HG03565 (cell line): ENCODE results near the gene SCML2.
"Not testable (repeated sequence)": the region's sequence is repeated elsewhere in the genome, so short reads cannot be mapped to it uniquely, and the experiment has no call there.

ENCODE experiments used
- ATAC-seq: cut with Tn5 transposase; IDR thresholded peaks from one replicate; pipeline ENCODE4 v1.9.1; 2021; ENCODE audit warnings: mild to moderate bottlenecking, moderate library complexity; ENCODE audit not compliant: unreplicated experiment

SCML2 gene

DNA sequence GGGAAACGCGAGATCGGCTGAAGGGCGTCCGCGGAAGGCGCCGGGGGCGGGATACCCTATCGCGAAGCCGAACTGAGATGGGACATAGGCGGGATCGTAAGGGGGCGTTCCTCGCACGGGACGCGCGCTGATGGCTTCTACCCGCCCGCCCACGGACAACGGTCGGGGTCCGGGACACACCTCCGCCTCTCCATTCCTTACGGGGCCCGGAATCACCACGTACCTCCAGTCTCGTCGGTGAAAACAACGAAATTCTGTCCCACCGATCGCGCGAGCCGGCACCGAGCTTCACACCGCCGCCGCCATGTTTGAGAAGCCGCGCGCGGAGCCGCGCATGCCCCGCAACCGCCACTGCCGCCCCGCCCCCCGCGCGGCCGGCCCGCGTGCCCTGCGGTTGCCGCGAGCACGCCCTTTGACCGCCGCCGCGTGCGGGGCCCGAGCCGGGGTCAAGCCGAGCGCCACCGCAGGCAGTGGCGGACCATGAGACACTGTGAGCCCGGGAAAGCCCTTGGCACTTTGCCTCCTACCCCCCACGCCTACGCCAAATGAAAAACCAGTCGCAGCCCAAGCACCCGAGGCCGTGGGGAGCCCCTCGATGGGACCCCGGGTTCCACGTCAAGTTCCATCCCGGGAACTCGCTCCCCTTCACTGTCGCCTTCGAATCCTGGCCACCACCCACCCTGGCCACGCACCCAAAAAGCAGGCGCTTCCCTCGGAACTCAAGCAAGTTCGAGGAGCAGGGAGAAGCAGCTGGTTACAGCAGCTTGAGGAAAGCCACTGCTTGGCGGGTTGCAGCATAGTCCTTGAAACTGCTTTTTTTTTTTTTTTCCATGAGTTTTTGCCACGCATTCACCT, at the start of gene SCML2:
TSS of gene SCML2 (minus strand) at position 320 of the 855 bp plus-strand sequence. CDS start 20,617 bp downstream, outside the sequence.
- ATAC-seq, result no peak

DNA sequence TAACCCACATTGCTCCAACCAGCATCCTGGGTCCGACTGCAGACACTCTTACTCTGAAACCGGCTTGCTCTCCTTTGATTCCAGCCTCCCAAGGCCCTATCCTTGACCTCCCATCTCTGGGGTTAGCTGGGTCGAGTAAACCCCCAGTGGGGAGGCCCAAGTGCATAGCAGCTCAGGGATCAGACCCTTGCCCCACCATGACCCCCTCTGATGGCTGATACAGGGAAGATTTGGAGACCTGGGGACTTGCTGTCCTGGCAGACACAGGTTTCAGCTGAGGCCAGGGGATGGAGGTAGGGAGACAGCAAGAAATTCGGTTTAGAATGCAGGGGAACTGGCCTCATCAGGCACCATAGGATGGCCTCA, 47.3 kb upstream of the SCML2 start:
- no peak for ATAC-seq

DNA sequence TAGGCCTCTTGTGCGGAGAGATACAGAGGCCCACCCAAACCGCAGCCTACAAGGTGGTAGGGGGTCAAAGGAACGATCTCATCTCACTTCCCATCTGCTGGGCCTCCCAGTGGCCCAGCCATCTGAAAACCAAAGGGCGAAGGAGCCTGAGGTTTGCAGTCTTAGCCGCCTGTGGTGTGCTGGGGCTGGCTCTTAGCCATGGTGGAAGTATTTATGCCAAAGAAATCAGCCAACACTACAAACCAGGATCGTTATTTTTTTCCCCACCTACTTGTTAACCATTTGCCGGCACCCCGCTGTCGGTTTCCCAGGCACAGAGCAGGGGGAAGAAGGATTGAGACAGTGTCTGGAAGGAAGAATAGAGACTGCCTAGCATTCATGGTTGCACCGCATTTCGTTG, 40.0 kb upstream of the SCML2 start:
- ATAC-seq, result no peak

DNA sequence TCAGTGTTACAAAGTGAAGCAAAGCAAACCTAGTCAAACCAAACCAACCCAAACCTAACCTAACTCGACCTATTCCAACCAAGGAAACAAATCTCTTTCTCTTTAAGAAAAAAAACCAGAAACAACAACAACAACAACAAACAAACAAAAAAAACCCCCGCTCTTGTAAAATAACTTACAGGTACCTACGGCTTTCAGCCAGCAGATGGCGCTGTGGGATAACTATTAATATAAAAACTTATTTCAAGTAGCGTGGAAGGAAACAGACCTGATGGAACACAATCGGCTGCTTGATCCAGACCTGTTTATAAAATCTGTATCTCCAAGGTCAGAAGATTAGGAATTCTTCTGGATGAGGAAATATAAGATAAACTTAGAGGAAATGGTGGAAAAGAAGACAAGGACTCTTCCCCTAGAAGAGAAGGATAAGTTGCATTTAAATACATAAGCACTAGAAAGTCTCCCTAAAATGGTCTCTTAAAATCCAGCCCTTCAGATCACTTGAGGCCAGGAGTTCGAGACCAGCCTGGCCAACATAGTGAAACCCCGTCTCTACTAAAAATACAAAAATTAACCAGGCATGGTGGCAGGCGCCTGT, 36.6 kb upstream of the SCML2 start:
- ATAC-seq, result no peak

DNA sequence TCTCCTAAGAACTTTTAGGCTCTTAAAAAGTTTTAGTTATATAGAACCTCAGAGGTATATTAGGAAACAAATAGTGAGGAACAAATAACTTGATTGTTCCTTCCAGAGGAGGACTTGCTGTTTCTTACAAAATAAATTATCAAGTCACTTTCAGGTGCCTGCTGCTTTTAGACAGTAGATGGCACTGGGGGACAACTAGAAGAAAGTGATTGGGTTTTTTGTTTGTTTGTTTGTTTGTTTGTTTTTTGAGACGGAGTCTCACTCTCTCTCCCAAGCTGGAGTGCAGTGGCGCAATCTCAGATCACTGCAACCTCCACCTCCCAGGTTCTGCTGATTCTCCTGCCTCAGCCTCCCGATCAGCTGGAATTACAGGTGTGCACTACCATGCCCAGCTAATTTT, 35.5 kb upstream of the SCML2 start:
- ATAC-seq, result no peak

DNA sequence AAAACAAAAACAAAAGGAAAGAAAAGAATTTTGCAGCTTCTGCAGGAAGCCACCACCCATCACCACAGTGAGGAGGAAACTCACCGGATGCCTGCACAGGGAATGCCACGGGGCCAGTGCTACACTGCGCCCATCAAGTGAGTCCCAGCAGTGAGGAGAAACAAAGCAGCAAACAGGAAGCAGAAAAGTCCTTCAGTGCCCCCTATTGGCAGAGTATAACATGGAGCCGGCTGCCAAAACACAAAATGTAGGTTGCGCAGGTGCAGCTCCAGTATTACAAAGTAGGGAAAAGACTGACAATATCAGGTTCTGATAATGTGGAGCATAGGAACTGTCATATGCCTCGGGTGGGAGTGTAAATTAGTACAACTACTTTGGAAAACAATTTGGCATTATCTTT, 23.3 kb upstream of the SCML2 start:
- no peak for ATAC-seq

DNA sequence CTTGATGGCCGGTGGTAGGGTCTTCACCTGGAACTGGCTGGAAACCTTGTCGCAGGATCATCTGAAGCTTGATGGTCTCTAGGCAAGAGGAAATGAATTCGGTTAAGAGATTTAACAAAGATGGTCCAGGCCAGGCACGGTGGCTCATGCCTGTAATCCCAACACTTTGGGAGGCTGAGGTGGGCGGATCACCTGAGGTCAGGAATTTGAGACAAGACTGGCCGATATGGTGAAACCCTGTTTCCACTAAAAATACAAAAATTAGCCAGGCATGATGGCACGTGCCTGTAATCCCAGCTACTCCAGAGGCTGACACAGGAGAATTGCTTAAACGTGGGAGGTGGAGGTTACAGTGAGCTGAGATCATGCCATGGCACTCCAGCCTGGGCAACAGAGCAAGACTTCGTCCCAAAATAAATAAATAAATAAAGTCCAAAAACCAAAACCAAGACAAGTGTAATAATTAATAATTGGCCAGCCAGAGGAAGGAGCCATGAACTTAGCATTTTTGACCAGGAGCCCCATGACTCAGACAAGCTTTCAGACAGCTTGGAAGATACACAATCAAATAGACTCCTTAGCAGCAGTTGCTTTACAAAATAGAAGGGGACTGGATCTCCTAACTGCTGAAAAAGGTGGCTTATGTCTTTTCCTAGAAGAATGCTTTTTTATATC, 20.8 kb upstream of the SCML2 start:
- ATAC-seq, result not testable (repeated sequence)

DNA sequence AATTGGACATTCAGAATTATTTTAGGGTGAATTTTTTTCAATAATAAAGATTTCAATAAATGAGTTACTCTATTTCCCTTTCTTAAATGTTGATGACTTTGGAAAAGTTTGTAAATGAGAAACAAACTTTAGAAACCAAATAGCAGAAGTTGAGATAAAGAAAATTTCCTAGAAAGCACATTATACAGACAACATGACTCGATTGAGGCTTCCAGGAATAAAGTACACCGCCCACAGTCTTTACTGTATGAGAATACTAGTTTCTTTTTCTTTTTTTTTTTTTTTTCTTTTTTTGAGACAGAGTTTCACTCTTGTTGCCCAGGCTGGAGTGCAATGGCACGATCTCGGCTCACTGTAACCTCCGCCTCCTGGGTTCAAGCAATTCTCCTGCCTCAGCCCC, 14.6 kb upstream of the SCML2 start:
- not testable (repeated sequence) for ATAC-seq

DNA sequence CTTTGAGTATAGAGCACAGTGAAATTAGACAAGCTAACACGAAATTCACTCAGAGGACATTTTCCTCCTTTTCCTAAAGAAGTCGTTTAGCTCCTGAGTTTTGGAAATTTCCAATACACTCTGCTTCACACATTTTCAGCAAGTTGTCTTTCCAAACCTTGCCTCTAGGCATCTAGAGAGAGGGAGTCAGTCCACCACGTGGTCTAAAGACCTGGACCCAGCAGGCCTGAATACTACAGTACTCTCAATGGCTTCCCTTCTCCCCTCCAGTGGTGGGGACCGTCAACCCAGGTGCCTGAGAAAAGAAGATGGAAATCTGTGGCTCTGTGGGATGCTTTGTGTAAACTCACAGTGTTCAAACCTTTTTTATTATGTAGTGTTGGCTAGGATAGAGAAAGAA, 13.9 kb upstream of the SCML2 start:
- no peak for ATAC-seq

DNA sequence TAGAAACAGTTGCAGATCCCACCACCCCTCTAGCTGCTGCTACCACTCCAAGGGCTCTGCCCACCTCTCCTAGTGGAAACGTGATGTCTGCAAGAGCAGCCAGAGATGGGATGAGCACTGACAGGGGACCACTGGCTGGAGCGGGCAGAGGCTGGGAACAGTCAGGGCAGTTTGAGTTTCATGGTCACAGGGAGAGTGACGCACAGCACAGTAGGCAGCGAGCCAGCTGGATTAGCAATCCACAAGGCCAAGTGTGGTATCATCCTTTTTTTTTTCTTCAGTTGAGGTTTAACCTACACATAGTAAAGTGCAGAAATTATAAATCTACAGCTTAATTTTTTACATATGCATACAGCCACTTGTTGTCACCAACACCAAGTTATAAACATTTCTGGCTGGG, 6.4 kb upstream of the SCML2 start:
- no peak for ATAC-seq

DNA sequence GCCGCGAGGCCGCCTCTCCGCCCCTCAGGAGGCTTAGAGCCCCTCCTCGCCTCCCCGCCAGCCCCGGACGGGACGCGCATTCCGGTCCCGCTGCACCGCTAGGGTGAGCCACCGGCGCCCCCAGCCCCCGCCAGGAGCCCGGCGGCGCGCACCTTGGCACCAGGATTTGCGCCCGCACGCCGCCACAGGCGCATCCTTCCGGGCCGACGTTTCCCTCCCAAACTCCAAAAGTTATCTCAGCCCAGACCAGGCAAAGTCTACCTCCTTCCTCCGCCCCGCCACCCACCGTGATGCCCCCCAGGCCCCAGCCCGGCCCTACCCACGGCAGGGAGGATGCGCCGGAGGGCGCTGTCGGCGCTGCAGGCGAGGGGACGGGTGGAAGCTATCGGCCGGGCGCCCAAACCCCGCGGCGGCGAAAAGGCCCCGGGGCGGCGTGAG, 538 bp downstream of the SCML2 start:
- no peak for ATAC-seq

DNA sequence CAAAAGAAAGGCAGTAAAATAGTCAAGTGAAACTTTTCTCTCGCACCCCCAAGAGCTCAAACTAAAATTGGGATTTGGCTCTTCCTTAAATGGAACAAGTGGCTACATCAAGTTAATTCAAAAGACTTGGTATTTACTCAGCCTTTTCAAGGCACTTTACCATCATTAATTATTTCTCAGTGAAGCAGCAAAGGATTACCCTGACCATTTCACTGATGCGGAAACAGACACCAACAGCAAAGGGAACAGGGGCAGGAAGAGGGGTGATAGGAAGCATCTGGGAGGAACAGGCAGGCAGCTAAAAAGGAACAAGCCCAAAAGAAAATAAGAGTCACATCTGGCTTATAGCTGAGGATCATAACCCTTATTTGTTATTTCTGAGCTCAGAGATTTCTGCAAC, 2.7 kb downstream of the SCML2 start:
- no peak for ATAC-seq

DNA sequence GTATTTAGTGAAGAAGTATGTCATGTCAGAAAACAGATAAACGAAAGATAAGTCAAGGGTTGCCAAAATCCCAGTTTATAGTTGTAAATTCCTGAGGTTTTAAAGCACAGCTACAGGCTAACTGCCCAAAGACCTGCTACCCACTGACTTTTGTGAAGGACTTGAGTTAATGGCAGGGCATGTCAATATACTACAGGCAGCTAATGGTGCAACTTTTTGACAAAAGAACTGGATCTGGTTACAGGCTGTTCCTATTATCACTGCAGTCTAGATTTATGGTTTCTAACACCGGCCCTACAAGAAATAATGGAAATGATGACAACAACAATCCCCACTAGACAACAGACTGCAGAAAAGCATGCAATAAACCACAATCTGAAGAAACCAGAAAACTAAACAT, 6.4 kb downstream of the SCML2 start:
- ATAC-seq, result no peak

DNA sequence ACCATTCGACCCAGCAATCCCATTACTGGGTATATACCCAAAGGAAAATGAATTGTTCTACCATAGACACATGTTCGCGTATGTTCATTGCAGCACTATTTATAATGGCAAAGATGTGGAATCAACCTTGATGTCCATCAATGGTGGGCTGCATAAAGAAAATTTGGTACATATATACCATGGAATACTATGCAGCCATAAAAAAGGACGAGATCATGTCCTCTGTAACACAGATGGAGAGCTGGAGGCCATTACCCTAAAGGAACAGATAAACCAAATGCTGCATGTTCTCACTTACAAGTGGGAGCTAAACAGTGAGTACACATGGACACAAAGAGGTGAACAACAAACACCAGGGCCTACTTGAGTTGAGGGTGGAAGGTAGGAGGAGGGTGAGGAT, 45.1 kb downstream of the SCML2 start:
- ATAC-seq, result no peak

DNA sequence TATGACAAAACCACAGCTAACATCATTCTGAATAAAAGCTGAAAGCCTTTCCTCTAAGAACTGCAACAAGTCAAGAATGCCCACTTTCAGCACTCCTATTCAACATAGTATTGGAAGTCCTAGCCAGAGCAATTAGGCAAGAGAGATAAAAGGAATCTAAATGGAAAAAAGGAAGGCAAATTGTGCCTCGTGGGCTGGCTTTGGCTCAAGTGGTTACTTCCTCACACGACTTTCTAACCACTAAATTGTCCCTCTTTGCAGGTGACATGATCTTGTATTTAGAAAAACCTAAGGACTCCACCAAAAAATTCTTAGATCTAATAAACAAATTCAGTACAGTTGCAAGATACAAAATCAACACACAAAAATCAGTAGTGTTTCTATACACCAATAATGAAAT, 57.2 kb downstream of the SCML2 start:
- ATAC-seq, result no peak

DNA sequence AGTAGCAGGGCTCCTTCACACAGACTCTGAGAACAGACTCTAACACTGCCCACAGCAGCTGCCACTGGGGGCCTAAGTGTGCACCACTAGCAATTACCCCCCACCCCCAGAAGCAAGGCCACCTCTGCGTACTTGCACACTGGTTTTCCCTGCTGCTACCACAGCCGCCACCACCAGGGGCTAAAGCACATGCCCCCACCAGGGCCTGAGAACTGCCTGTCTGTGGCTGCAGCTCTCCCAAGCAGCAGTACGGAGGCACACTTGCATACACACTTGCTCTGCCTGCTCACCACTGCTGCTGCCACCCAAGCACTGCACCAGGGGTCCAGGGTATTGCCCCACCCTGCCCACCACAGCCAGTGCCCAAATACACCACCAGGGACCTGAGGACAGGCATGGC, 59.6 kb downstream of the SCML2 start:
- no peak for ATAC-seq

DNA sequence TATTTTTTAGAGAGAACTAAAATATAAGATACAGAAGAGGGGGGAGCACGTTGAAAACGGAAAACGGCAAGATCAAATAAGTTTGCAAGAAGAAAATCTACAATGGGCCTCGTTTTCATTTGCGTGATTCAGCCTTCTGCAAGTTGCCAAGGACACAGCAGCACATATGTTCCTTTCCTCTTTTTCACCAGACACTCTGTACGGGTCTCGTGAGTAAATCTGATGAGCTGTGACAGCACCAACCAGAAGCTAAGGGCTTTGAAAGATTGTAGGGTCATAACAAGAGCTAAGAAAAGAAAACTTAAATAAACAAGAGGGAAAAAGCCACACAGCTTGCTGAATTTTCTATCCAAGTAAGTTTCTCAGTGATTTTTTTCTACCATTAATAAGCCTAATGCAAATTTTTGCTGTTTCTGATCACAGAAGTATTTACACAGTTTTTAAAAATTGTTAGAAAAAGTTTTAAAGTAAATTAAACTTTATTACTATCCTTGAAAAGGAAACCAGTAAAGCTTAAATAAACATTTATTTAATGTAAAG, 63.4 kb downstream of the SCML2 start:
- no peak for ATAC-seq

DNA sequence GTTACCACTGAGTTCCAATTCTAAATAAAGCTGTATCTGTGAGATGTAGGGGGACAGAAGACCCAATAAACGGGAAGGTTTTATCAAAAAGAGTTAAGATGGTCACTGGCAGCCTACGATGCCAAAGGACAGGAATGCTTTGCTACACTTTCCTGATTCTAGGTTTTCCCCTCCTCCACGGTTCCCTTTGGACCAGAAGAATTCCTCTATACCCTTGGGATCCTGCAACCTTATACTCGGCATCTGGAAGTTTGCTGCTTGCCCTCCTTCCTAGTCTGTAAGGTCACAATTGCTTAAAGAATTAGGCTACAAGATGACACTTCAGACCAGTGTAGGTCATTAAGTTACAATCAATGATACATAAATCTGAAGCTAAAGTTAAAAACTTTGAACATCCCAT, 64.3 kb downstream of the SCML2 start:
- no peak for ATAC-seq

DNA sequence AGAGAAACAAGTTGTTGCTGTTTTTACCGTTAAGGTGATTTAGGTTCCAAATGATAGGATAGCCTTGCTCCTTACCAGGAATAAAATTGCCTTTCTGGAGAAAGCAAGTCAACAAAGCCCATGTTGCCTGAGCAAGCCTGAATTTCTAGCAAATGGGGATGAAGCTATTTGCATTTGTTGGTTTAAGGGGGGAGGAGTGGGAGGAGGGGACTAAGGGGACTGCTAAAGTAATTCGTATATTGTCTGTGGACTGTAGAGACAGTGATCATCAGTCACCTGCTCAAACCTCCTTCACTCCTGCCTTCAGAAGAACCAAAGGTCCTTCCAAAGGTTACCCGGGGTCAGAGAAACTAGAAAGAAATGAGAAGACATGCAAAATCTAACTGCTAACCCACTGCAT, 65.8 kb downstream of the SCML2 start:
- ATAC-seq, result no peak

DNA sequence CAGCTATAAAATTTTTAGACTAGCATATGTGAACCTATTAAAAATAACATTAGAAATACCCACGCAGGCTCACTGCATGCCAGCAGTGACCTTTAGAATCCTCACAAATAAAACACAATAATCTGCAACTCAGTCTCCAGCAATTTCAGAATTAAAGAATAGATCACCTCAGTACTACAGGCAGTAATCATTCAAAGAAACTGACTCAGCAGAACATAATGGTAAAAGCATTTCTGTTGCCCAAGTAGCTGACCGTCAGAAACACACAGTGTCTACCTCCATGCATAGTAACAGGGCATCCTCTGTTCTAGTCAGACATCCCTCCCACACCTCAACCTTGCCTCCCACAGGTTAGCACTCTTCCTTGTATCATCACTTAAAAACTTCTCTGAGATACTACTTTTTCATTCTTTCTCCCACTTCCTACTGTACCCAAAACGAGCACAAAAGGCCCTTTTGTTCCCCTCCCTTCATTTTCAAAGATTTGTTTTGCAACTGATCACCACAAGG, 68.1 kb downstream of the SCML2 start:
- no peak for ATAC-seq

DNA sequence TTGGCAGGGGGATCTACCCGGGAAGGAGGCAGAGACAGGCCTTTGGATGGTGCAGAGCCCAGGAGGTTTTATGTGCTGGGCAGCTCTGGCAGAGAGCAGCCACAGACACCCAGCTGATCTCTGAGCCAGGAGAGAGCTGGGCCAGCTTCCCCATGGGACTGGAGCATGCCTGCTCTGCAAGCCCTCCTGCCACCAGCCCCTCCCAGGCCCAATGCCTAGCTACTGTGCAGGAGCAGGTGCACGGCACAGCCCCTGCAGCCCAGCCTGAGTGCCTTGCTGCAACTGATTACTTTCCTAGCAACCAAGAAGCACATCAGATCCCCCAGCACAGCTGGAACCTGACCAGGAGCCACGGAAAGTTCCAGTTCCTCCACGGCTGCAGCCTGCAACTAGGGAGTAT, 76.0 kb downstream of the SCML2 start:
- no peak for ATAC-seq

DNA sequence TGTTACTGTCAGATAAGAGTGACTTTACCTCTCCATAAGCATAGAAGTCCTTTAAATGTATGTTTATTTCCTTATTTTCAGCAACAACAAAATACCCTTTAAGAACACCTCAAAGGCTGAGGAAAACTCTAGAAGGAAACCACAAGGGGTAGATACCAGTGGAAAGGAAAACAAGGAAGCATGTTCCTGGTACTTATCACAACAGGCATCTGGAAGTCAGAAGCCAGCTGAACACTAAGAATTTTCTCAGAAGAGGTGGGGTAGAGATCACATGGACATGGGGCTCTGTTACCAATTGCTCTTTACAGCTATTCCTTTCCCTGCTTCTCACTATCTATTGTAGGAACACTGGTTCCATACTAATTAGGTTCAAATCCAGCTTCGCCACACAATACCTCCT, 82.3 kb downstream of the SCML2 start:
- no peak for ATAC-seq
